GM23248 (cell line): Measurements from ENCODE around the gene SLC34A1. TPM values are rescaled to one million over a fixed set of nuclear protein-coding genes. Genes with fewer than 3 reads are reported as not detected.

ENCODE experiments used
- DNase-seq: peaks from one replicate; pipeline ENCODE4 v3.0.0-alpha.2; 2015
- H2AFZ ChIP-seq: fragments of 200-600 bp; sonication (generic); 2 replicates; pipeline ENCODE4 v1.6.1; 2016; ENCODE audit warnings: antibody characterized with exemption
- H3F3A ChIP-seq: fragments of 200-600 bp; sonication (generic); 2 replicates; pipeline ENCODE4 v1.6.1; 2016; ENCODE audit warnings: mild to moderate bottlenecking, antibody characterized with exemption, mixed run types; ENCODE audit not compliant: insufficient read depth
- H3K27ac ChIP-seq: fragments of 200-600 bp; sonication (generic); 2 replicates; pipeline ENCODE4 v1.5.1; 2016; ENCODE audit warnings: mild to moderate bottlenecking
- H3K27me3 ChIP-seq: fragments of 200-600 bp; sonication (generic); replicated peaks from 2 replicates; pipeline ENCODE4 v1.6.1; 2016; ENCODE audit warnings: mild to moderate bottlenecking; ENCODE audit not compliant: insufficient read depth
- H3K36me3 ChIP-seq: fragments of 200-600 bp; sonication (generic); 2 replicates; pipeline ENCODE4 v1.6.1; 2016; ENCODE audit warnings: low read depth, mild to moderate bottlenecking
- H3K4me1 ChIP-seq: fragments of 200-600 bp; sonication (generic); 2 replicates; pipeline ENCODE4 v1.6.1; 2016; ENCODE audit warnings: mild to moderate bottlenecking; ENCODE audit not compliant: insufficient read depth
- H3K4me2 ChIP-seq: fragments of 200-600 bp; sonication (generic); one replicate; pipeline ENCODE4 v1.6.1; 2016; ENCODE audit warnings: mild to moderate bottlenecking; ENCODE audit not compliant: unreplicated experiment
- H3K4me3 ChIP-seq: fragments of 200-600 bp; sonication (generic); 2 replicates; pipeline ENCODE4 v1.5.1; 2016; ENCODE audit warnings: mild to moderate bottlenecking
- H3K79me2 ChIP-seq: fragments of 200-600 bp; sonication (generic); 2 replicates; pipeline ENCODE4 v1.6.1; 2016; ENCODE audit warnings: mild to moderate bottlenecking; ENCODE audit not compliant: insufficient read depth
- H3K9ac ChIP-seq: fragments of 200-600 bp; sonication (generic); 2 replicates; pipeline ENCODE4 v1.6.1; 2016; ENCODE audit warnings: mild to moderate bottlenecking
- H3K9me2 ChIP-seq: fragments of 200-600 bp; sonication (generic); 2 replicates; pipeline ENCODE4 v1.6.1; 2016; ENCODE audit warnings: mixed run types, mild to moderate bottlenecking, moderate library complexity; ENCODE audit not compliant: insufficient read depth
- H3K9me3 ChIP-seq: fragments of 200-600 bp; sonication (generic); one replicate; pipeline ENCODE4 v1.6.1; 2017; ENCODE audit warnings: low read depth
- H4K20me1 ChIP-seq: fragments of 200-600 bp; sonication (generic); 2 replicates; pipeline ENCODE4 v1.6.0; 2016; ENCODE audit not compliant: insufficient read depth
- EZH2 ChIP-seq: fragments of 200-600 bp; sonication (generic); IDR thresholded peaks from 2 replicates; pipeline ENCODE4 v1.6.1; 2018; ENCODE audit warnings: antibody characterized with exemption, mild to moderate bottlenecking; ENCODE audit not compliant: insufficient read depth, poor library complexity, severe bottlenecking
- EZH2phosphoT487 ChIP-seq: fragments of 200-600 bp; sonication (generic); IDR thresholded peaks from 2 replicates; pipeline ENCODE4 v1.6.1; 2018; ENCODE audit warnings: antibody characterized with exemption, moderate library complexity, mild to moderate bottlenecking, low read depth; ENCODE audit not compliant: insufficient read depth
- WGBS, 2 experiments: methylation state at CpG; one replicate each; pipeline ENCODE4 v1.1.6; 2015 to 2017; ENCODE audit warnings: low lambda C conversion rate in 2 of 2, low coverage in 1 of 2; ENCODE audit errors: missing lambda C conversion rate in 2 of 2; 5-methylcytosine and 5-hydroxymethylcytosine counted together
- in situ Hi-C: fragments of 300-500 bp; cut with MboI; formaldehyde crosslinking; loops from 2 replicates; pipeline ENCODE4 v1.15.0; 2020
- polyA plus RNA-seq: library from polyadenylated mRNA; unstranded; fragments of >200 nt; fragmentation: Nextera tagmentation; extraction: Ambion mirVana; gene quantifications from 2 replicates; pipeline ENCODE4 v1.2.1, GENCODE V29; 2016
- total RNA-seq: library from RNA; depleted of rRNA; stranded (reverse); fragments of >200 nt; shearing (Covaris generic); gene quantifications from 2 replicates; pipeline ENCODE4 v1.2.3, GENCODE V29; 2014

Gene SLC34A1
- total and polyA plus RNA-seq, 2 experiments from 2014 or later = not detected

GRCh38 chr5:177354256-177354655 lies 30.0 kb upstream of the SLC34A1 start:
- no peak for DNase-seq
- no peak overlapping the region for H3K27ac ChIP-seq
- H4K20me1 ChIP-seq = no peaks in the 10 kb centered on the region
- H3K9me3 ChIP-seq = no peaks in the 10 kb centered on the region
- in situ Hi-C loops = no loop called here
- no peaks in the 10 kb centered on the region for H3F3A ChIP-seq
- no peak overlapping the region for H3K4me2 ChIP-seq
- H3K4me3 ChIP-seq = no peak overlapping the region
- no peaks in the 10 kb centered on the region for H3K9me2 ChIP-seq
- H3K27me3 ChIP-seq = no peaks in the 10 kb centered on the region
- no peak overlapping the region for H3K9ac ChIP-seq
- H3K4me1 ChIP-seq = peaks cover 13% of the 10 kb centered on the region
- no peaks in the 10 kb centered on the region for H3K36me3 ChIP-seq
- 94% methylated on average over 3 of the region's 3 CpGs for WGBS, 2 experiments
- TF ChIP-seq EZH2 (no peak), EZH2phosphoT487 (no peak)
- H2AFZ ChIP-seq = no peak overlapping the region
- H3K79me2 ChIP-seq = peaks cover 20% of the 10 kb centered on the region

GRCh38 chr5:177354711-177355110 lies 29.5 kb upstream of the SLC34A1 start:
- Histone ChIP-seq H3K9me3 (no peaks in the 10 kb centered on the region), H3F3A (no peaks in the 10 kb centered on the region), H3K36me3 (no peaks in the 10 kb centered on the region), H3K4me2 (no peak overlapping the region), H3K9me2 (no peaks in the 10 kb centered on the region), H3K79me2 (peaks cover 16% of the 10 kb centered on the region), H3K27me3 (no peaks in the 10 kb centered on the region), H2AFZ (no peak overlapping the region), H3K9ac (no peak overlapping the region), H3K4me1 (peaks cover 10% of the 10 kb centered on the region), H3K4me3 (no peak overlapping the region), H4K20me1 (no peaks in the 10 kb centered on the region), H3K27ac (no peak overlapping the region)
- DNase-seq = no peak
- WGBS, 2 experiments = 59 to 62% methylated on average over 3 of the region's 3 CpGs
- in situ Hi-C loops = no loop called here
- TF ChIP-seq EZH2 = no peak
- no peak for TF ChIP-seq EZH2phosphoT487

GRCh38 chr5:177355162-177355867 lies 28.9 kb upstream of the SLC34A1 start:
- DNase-seq = no peak
- H3K27ac ChIP-seq = no peak overlapping the region
- H3K9me2 ChIP-seq = no peaks in the 10 kb centered on the region
- in situ Hi-C loops = no loop called here
- no peaks in the 10 kb centered on the region for H4K20me1 ChIP-seq
- H3K9ac ChIP-seq = no peak overlapping the region
- H2AFZ ChIP-seq = no peak overlapping the region
- no peak overlapping the region for H3K4me3 ChIP-seq
- TF ChIP-seq EZH2 = no peak
- TF ChIP-seq EZH2phosphoT487 = no peak
- 43 to 55% methylated on average over 1 of the region's 1 CpG for WGBS, 2 experiments
- no peaks in the 10 kb centered on the region for H3K27me3 ChIP-seq
- H3F3A ChIP-seq = no peaks in the 10 kb centered on the region
- peaks cover 10% of the 10 kb centered on the region for H3K79me2 ChIP-seq
- H3K4me1 ChIP-seq = peaks cover 4% of the 10 kb centered on the region
- H3K36me3 ChIP-seq = no peaks in the 10 kb centered on the region
- H3K4me2 ChIP-seq = no peak overlapping the region
- H3K9me3 ChIP-seq = no peaks in the 10 kb centered on the region

GRCh38 chr5:177355868-177356168 lies 28.4 kb upstream of the SLC34A1 start:
- H3K9me3 ChIP-seq = no peaks in the 10 kb centered on the region
- H3K27ac ChIP-seq = no peak overlapping the region
- in situ Hi-C loops = no loop called here
- H3K4me2 ChIP-seq = no peak overlapping the region
- H2AFZ ChIP-seq = no peak overlapping the region
- no peaks in the 10 kb centered on the region for H3F3A ChIP-seq
- no peaks in the 10 kb centered on the region for H3K27me3 ChIP-seq
- H3K9me2 ChIP-seq = no peaks in the 10 kb centered on the region
- no peaks in the 10 kb centered on the region for H4K20me1 ChIP-seq
- H3K9ac ChIP-seq = no peak overlapping the region
- WGBS, 2 experiments = 3 to 5% methylated on average over 1 of the region's 1 CpG
- H3K79me2 ChIP-seq = peaks cover 5% of the 10 kb centered on the region
- no peak overlapping the region for H3K4me3 ChIP-seq
- no peak for DNase-seq
- H3K36me3 ChIP-seq = no peaks in the 10 kb centered on the region
- no peaks in the 10 kb centered on the region for H3K4me1 ChIP-seq
- TF ChIP-seq EZH2phosphoT487 (no peak), EZH2 (no peak)

- Histone ChIP-seq H3K27ac (no peak overlapping the region), H3K4me2 (no peak overlapping the region), H4K20me1 (no peaks in the 10 kb centered on the region), H3K79me2 (no peaks in the 10 kb centered on the region), H3K4me3 (no peak overlapping the region), H3K9me2 (no peaks in the 10 kb centered on the region), H3K36me3 (no peaks in the 10 kb centered on the region), H3K27me3 (no peaks in the 10 kb centered on the region), H3K9me3 (no peaks in the 10 kb centered on the region), H3K9ac (no peak overlapping the region), H3K4me1 (no peaks in the 10 kb centered on the region), H3F3A (no peaks in the 10 kb centered on the region), H2AFZ (no peak overlapping the region)
- 38 to 40% methylated on average over 3 of the region's 3 CpGs for WGBS, 2 experiments
- TF ChIP-seq EZH2phosphoT487 (no peak), EZH2 (no peak)
- in situ Hi-C loops = no loop called here
- DNase-seq = no peak
These were observed 27.5 kb upstream of the SLC34A1 start for GRCh38 chr5:177356746-177357145.
